HepG2 (cell line): ENCODE data around the gene FKBP5. TPM values are rescaled to one million over a fixed set of nuclear protein-coding genes. Genes with fewer than 3 reads are reported as not detected.

Experiments
- ATAC-seq: fragments of 200-7000 bp; cut with Tn5 transposase; 3 replicates; pipeline ENCODE4 v1.9.1; 2020; ENCODE audit warnings: mild to moderate bottlenecking, moderate library complexity
- BruUV-seq: library from RNA; stranded (reverse); fragments of 400-500 nt; replicated peaks from 2 replicates; lab custom pipeline; 2021; lab: Mats Ljungman, UMichigan
- CTCF ChIA-PET: fragments of 300-600 bp; formaldehyde crosslinking; extraction: SDS; loops from one replicate; lab custom pipeline; 2021; ENCODE audit warnings: low total read pairs, inconsistent platforms, low intra/inter-chr PET ratio; lab: Yijun Ruan, JAX
- POLR2A ChIA-PET: fragments of 350-600 bp; sonication (Branson Sonifier 250); formaldehyde crosslinking; loops from one replicate; lab custom pipeline; 2020; ENCODE audit warnings: antibody characterized with exemption, inconsistent platforms; lab: Yijun Ruan, JAX
- DNase-seq: peaks from one replicate; pipeline ENCODE4 v3.0.0-alpha.2; 2015; ENCODE audit warnings: low spot score
- FAIRE-seq: peaks from 3 replicates; lab custom pipeline; 2011; peaks lifted over from hg19 to GRCh38; lab: Jason Lieb, UNC
- H2AFZ ChIP-seq: one replicate; pipeline ENCODE4 v1.6.1; 2011; ENCODE audit warnings: low read length, inconsistent platforms
- H3K27ac ChIP-seq: fragments of 300-600 bp; 3 replicates; pipeline ENCODE4 v1.8.0; 2011; ENCODE audit warnings: mixed run types, mild to moderate bottlenecking, mixed read lengths, low read length, inconsistent platforms; ENCODE audit not compliant: insufficient read depth; ENCODE audit errors: extremely low read length
- H3K27me3 ChIP-seq, 2 experiments: fragments of 200-600 bp in 1 of 2; 2 replicates in 1 of 2; 3 replicates in 1 of 2; pipeline versions ENCODE4 v1.6.0 to v1.8.0; 2011; ENCODE audit warnings: low read length in 2 of 2, mild to moderate bottlenecking in 2 of 2, moderate library complexity in 2 of 2, inconsistent platforms in 1 of 2; ENCODE audit not compliant: insufficient read depth in 2 of 2, control insufficient read depth in 1 of 2
- H3K36me3 ChIP-seq, 2 experiments: fragments of 200-600 bp in 1 of 2; replicated peaks in 1 of 2; 2 replicates in 1 of 2; 3 replicates in 1 of 2; pipeline versions ENCODE4 v1.5.1 to v1.8.0; 2011; ENCODE audit warnings: low read length in 2 of 2, inconsistent platforms in 1 of 2; ENCODE audit not compliant: insufficient read depth in 2 of 2, control insufficient read depth in 1 of 2
- H3K4me1 ChIP-seq: 2 replicates; pipeline ENCODE4 v1.5.1; 2012; ENCODE audit warnings: low read length, inconsistent platforms; ENCODE audit not compliant: insufficient read depth
- H3K4me2 ChIP-seq: 2 replicates; pipeline ENCODE4 v1.6.0; 2011; ENCODE audit warnings: low read depth, low read length, inconsistent platforms
- H3K4me3 ChIP-seq, 3 experiments: fragments of 200-600 bp in 1 of 3; sonication (generic), shearing (Covaris generic) in 1 of 3; replicated peaks in 1 of 3; 2 replicates each; pipeline ENCODE4 v1.5.1; 2011 to 2016; ENCODE audit warnings: low read length in 3 of 3, inconsistent platforms in 2 of 3, low read depth in 2 of 3, mild to moderate bottlenecking in 2 of 3, control low read depth in 1 of 3, mixed read lengths in 1 of 3; ENCODE audit not compliant: insufficient read depth in 1 of 3
- H3K79me2 ChIP-seq: one replicate; pipeline ENCODE4 v1.6.1; 2011; ENCODE audit warnings: low read length, inconsistent platforms; ENCODE audit not compliant: insufficient read depth
- H3K9ac ChIP-seq: 2 replicates; pipeline ENCODE4 v1.6.0; 2011; ENCODE audit warnings: mild to moderate bottlenecking, low read depth, low read length, inconsistent platforms; ENCODE audit not compliant: insufficient read depth
- H3K9me3 ChIP-seq: 2 replicates; pipeline ENCODE4 v1.5.1; 2012; ENCODE audit warnings: mild to moderate bottlenecking, low read length
- H4K20me1 ChIP-seq: 2 replicates; pipeline ENCODE4 v1.6.0; 2011; ENCODE audit warnings: inconsistent platforms, mild to moderate bottlenecking, low read length, moderate library complexity; ENCODE audit not compliant: insufficient read depth
- BRF2 ChIP-seq: sonication (generic); formaldehyde crosslinking; IDR thresholded peaks from 2 replicates; pipeline ENCODE4 v1.8.1; 2022; ENCODE audit warnings: mild to moderate bottlenecking, missing genetic modification reagents
- CBX5 ChIP-seq: sonication (generic); formaldehyde crosslinking; IDR thresholded peaks from 2 replicates; pipeline ENCODE4 v1.4.0; 2020; ENCODE audit warnings: missing genetic modification reagents, borderline replicate concordance
- DRAP1 ChIP-seq: IDR thresholded peaks from 2 replicates; pipeline ENCODE4 v1.6.1; 2016; ENCODE audit warnings: missing genetic modification reagents, missing compliant biosample characterization
- GMEB1 ChIP-seq: sonication (generic); formaldehyde crosslinking; IDR thresholded peaks from 2 replicates; pipeline ENCODE4 v1.5.1; 2020; ENCODE audit warnings: missing genetic modification reagents, mild to moderate bottlenecking, borderline replicate concordance
- HNRNPL ChIP-seq: fragments of 200-400 bp; formaldehyde crosslinking; IDR thresholded peaks from 2 replicates; pipeline ENCODE4 v1.6.1; 2017; ENCODE audit warnings: mild to moderate bottlenecking, low read depth, low read length
- RERE ChIP-seq: IDR thresholded peaks from 2 replicates; pipeline ENCODE4 v1.6.1; 2016; ENCODE audit warnings: low read depth, missing genetic modification reagents, missing compliant biosample characterization
- ZMYM3 ChIP-seq: sonication (generic); formaldehyde crosslinking; IDR thresholded peaks from 2 replicates; pipeline ENCODE4 v1.5.1; 2020; ENCODE audit warnings: mild to moderate bottlenecking, missing genetic modification reagents
- ZNF639 ChIP-seq: conservative IDR thresholded peaks from 2 replicates; pipeline ENCODE4 v1.6.1; 2018; ENCODE audit warnings: missing genetic modification reagents
- ZNF770 ChIP-seq: sonication (generic); formaldehyde crosslinking; IDR thresholded peaks from 2 replicates; pipeline ENCODE4 v1.5.0; 2020; ENCODE audit warnings: mild to moderate bottlenecking, missing genetic modification reagents
- WGBS: methylation state at CpG from one replicate; pipeline ENCODE4 v1.1.6; 2017; ENCODE audit warnings: low lambda C conversion rate; 5-methylcytosine and 5-hydroxymethylcytosine counted together
- in situ Hi-C: cut with HindIII; loops from 2 replicates; pipeline ENCODE4 v1.10.0; 2017; ENCODE audit warnings: low pct_unique_long_range_greater_than_20kb; ENCODE audit not compliant: extremely low pct_ligation_motif_present
- intact Hi-C: fragments of 100-400 bp; cut with micrococcal nuclease; formaldehyde crosslinking; loops from one replicate; pipeline ENCODE4 v1.10.0; 2022; ENCODE audit not compliant: unreplicated experiment
- polyA plus RNA-seq, 8 experiments: library from polyadenylated mRNA; depleted of rRNA in 3 of 8; stranded (reverse) in 7 of 8; unstranded in 1 of 8; fragments of >200 nt; fragmentation: Illumina TruSeq in 4 of 8; extraction: Trizol in 4 of 8; gene quantifications; 2 replicates each; pipeline versions ENCODE4 v1.2.1 to v1.2.3, GENCODE V29; 2011 to 2016; ENCODE audit warnings: low read depth in 4 of 8, missing spikeins in 1 of 8, mixed read lengths in 1 of 8; ENCODE audit not compliant: insufficient read depth in 1 of 8
- total RNA-seq, 5 experiments: library from RNA; depleted of rRNA; stranded (reverse); fragments of >200 nt; fragmentation: Illumina TruSeq; extraction: Trizol; gene quantifications; 2 replicates each; pipeline ENCODE4 v1.2.3, GENCODE V29; 2016; ENCODE audit warnings: low read depth in 1 of 5

The FKBP5 gene
- total and polyA plus RNA-seq, 2 of the 13 experiments (the other 11 are each of a cell fraction or from before 2014, with no cell fraction given) = 8.0 to 17.4 TPM

- WGBS = 37% methylated on average over 2 of the region's 2 CpGs
- ATAC-seq = no peak
- no peak overlapping the region for H3K27ac ChIP-seq
- H3K4me3 ChIP-seq = no peak overlapping the region
- intact Hi-C loops (no loop called here), in situ Hi-C loops (no loop called here)
- H3K4me1 ChIP-seq = peaks cover 81% of the 10 kb centered on the region
- BruUV-seq = no TSS peak
- DNase-seq = no peak
- no peaks in the 10 kb centered on the region for H3K79me2 ChIP-seq
- no peak overlapping the region for H3K4me2 ChIP-seq
- H3K9ac ChIP-seq = no peak overlapping the region
- no peaks in the 10 kb centered on the region for H4K20me1 ChIP-seq
- ChIA-PET CTCF (no interaction called here), POLR2A (no interaction called here)
- no peak overlapping the region for H2AFZ ChIP-seq
- H3K36me3 ChIP-seq = no peaks in the 10 kb centered on the region
- H3K9me3 ChIP-seq = no peaks in the 10 kb centered on the region
- no peaks in the 10 kb centered on the region; a peak in 1 of 5 replicates for H3K27me3 ChIP-seq
- FAIRE-seq = no peak
- TF ChIP-seq BRF2 (CRISPR knock-in tag) (no peak), CBX5 (CRISPR knock-in tag) (no peak), HNRNPL (no peak), ZMYM3 (CRISPR knock-in tag) (0 out of 2 replicates have a peak, but pooled peaks have one; percentile 31), RERE (no peak), ZNF770 (peak; percentile 92), DRAP1 (CRISPR knock-in tag) (no peak), ZNF639 (no peak), GMEB1 (CRISPR knock-in tag) (no peak)
These were observed 35.8 kb upstream of the FKBP5 start for GRCh38 chr6:35724471-35724870.
